Measurements from ENCODE around the gene ISL1. TPM values are rescaled to one million over a fixed set of nuclear protein-coding genes. Genes with fewer than 3 reads are reported as not detected.

The ISL1 gene
- total and polyA plus RNA-seq, 2 of the 8 experiments (the other 6 are each of a cell fraction or from before 2014, with no cell fraction given), result 0.05 to 0.19 TPM

DNA sequence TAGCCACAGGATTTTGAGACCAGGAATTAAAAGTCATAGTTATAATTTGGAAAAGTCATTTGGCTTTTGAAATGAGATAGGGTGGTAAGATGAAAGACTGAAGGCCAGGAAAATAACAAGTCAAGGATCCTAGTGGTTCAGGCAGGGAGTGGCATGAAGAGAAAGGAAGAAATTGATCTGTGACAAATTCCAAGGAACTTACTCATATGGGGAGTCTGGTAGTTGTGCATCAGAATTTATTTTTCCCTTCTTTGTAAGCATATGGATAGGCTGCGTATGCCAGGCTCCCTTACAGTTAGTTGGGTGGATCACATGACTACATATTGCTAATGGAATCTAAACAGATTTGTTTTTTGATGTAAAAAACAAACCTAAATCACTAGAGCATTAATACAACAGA, 21.0 kb downstream of the ISL1 start (continued):
- TF ChIP-seq, protein P1, sequence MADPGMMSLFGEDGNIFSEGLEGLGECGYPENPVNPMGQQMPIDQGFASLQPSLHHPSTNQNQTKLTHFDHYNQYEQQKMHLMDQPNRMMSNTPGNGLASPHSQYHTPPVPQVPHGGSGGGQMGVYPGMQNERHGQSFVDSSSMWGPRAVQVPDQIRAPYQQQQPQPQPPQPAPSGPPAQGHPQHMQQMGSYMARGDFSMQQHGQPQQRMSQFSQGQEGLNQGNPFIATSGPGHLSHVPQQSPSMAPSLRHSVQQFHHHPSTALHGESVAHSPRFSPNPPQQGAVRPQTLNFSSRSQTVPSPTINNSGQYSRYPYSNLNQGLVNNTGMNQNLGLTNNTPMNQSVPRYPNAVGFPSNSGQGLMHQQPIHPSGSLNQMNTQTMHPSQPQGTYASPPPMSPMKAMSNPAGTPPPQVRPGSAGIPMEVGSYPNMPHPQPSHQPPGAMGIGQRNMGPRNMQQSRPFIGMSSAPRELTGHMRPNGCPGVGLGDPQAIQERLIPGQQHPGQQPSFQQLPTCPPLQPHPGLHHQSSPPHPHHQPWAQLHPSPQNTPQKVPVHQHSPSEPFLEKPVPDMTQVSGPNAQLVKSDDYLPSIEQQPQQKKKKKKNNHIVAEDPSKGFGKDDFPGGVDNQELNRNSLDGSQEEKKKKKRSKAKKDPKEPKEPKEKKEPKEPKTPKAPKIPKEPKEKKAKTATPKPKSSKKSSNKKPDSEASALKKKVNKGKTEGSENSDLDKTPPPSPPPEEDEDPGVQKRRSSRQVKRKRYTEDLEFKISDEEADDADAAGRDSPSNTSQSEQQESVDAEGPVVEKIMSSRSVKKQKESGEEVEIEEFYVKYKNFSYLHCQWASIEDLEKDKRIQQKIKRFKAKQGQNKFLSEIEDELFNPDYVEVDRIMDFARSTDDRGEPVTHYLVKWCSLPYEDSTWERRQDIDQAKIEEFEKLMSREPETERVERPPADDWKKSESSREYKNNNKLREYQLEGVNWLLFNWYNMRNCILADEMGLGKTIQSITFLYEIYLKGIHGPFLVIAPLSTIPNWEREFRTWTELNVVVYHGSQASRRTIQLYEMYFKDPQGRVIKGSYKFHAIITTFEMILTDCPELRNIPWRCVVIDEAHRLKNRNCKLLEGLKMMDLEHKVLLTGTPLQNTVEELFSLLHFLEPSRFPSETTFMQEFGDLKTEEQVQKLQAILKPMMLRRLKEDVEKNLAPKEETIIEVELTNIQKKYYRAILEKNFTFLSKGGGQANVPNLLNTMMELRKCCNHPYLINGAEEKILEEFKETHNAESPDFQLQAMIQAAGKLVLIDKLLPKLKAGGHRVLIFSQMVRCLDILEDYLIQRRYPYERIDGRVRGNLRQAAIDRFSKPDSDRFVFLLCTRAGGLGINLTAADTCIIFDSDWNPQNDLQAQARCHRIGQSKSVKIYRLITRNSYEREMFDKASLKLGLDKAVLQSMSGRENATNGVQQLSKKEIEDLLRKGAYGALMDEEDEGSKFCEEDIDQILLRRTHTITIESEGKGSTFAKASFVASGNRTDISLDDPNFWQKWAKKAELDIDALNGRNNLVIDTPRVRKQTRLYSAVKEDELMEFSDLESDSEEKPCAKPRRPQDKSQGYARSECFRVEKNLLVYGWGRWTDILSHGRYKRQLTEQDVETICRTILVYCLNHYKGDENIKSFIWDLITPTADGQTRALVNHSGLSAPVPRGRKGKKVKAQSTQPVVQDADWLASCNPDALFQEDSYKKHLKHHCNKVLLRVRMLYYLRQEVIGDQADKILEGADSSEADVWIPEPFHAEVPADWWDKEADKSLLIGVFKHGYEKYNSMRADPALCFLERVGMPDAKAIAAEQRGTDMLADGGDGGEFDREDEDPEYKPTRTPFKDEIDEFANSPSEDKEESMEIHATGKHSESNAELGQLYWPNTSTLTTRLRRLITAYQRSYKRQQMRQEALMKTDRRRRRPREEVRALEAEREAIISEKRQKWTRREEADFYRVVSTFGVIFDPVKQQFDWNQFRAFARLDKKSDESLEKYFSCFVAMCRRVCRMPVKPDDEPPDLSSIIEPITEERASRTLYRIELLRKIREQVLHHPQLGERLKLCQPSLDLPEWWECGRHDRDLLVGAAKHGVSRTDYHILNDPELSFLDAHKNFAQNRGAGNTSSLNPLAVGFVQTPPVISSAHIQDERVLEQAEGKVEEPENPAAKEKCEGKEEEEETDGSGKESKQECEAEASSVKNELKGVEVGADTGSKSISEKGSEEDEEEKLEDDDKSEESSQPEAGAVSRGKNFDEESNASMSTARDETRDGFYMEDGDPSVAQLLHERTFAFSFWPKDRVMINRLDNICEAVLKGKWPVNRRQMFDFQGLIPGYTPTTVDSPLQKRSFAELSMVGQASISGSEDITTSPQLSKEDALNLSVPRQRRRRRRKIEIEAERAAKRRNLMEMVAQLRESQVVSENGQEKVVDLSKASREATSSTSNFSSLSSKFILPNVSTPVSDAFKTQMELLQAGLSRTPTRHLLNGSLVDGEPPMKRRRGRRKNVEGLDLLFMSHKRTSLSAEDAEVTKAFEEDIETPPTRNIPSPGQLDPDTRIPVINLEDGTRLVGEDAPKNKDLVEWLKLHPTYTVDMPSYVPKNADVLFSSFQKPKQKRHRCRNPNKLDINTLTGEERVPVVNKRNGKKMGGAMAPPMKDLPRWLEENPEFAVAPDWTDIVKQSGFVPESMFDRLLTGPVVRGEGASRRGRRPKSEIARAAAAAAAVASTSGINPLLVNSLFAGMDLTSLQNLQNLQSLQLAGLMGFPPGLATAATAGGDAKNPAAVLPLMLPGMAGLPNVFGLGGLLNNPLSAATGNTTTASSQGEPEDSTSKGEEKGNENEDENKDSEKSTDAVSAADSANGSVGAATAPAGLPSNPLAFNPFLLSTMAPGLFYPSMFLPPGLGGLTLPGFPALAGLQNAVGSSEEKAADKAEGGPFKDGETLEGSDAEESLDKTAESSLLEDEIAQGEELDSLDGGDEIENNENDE (IDR thresholded peaks at IDR 0.05; ENCODE audit: insufficient replicate concordance, low read length), result no peak
- no peak for TF ChIP-seq SRF (IDR thresholded peaks at IDR 0.05; ENCODE audit: low read depth, low read length)
- no peak for TF ChIP-seq POLR2A (IDR thresholded peaks at IDR 0.05; ENCODE audit: control extremely low read depth in 1 of 2, low read depth in 2 of 2, low read length in 2 of 2)
- no peak for TF ChIP-seq BRCA1 (IDR thresholded peaks at IDR 0.05; ENCODE audit: low read depth, low read length)
- TF ChIP-seq, protein P2, sequence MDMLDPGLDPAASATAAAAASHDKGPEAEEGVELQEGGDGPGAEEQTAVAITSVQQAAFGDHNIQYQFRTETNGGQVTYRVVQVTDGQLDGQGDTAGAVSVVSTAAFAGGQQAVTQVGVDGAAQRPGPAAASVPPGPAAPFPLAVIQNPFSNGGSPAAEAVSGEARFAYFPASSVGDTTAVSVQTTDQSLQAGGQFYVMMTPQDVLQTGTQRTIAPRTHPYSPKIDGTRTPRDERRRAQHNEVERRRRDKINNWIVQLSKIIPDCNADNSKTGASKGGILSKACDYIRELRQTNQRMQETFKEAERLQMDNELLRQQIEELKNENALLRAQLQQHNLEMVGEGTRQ (IDR thresholded peaks at IDR 0.05; ENCODE audit: low read length), result no peak
- TF ChIP-seq EZH2 (IDR thresholded peaks at IDR 0.05; ENCODE audit: low read depth, low read length, severe bottlenecking), result no peak
- TF ChIP-seq POLR2AphosphoS5 (IDR thresholded peaks at IDR 0.05; ENCODE audit: low read depth, low read length), result no peak
- no peak for TF ChIP-seq ASH2L (IDR thresholded peaks at IDR 0.05; ENCODE audit: low read length)
- no peak for TF ChIP-seq BACH1 (IDR thresholded peaks at IDR 0.05; ENCODE audit: low read length)
- no peak for TF ChIP-seq RFX5 (IDR thresholded peaks at IDR 0.05; ENCODE audit: borderline replicate concordance, low read depth, low read length)
- no peak for TF ChIP-seq EGR1 (IDR thresholded peaks at IDR 0.05; ENCODE audit: borderline replicate concordance, low read depth, low read length)
- no peak for TF ChIP-seq BCL11A (IDR thresholded peaks at IDR 0.05; ENCODE audit: low read depth in 2 of 2, low read length in 2 of 2)

Measured in H1 (cell line).